GM20431 (cell line): Measurements from ENCODE around the gene SV2C.
"Not testable (repeated sequence)": the region's sequence is repeated elsewhere in the genome, so short reads cannot be mapped to it uniquely, and the experiment has no call there.

Experiments
- in situ Hi-C: fragments of 300-500 bp; cut with MseI, MboI; formaldehyde crosslinking; loops from one replicate; pipeline ENCODE4 v1.15.0; 2020; ENCODE audit warnings: low sequenced_read_pairs; ENCODE audit not compliant: unreplicated experiment

Gene SV2C

DNA sequence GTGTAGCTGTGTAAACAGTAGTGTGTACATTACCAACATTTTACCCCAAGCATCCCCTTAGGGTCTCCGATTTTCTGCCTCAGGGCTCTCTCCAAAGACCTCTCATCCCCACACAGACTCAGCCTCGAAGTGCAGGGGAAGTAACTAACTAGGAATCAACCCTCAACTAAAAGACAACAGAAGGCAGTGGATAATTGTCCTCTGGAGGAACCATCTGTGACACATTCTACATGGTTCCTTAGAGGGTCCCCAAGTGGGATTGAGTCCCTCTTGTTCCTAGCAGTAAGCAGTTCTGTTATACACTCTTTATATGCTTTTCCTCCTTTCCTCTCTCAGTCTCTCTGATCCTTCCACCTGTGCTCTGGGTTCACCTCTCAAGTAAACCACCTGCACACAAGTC lies 157.2 kb downstream of the SV2C start:
- in situ Hi-C loops, result no loop called here

DNA sequence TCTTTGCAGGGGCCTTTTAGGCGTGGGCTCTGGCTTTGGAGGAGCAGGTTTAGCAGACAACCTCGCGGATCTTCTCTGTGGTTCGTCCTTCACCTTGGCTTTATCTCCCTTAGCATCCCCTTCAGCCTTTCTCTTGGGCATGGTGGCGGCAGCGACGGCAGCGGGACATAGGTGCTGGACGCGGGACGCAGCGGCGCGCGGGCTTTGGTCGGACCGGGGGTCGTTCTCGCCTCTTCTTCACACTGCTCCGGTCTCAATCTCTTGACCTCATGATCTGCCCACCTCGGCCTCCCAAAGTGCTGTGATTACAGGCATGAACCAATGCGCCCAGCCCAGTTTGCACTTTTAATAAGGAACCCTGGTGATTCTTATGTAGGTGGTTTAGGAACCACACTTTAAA lies 159.0 kb downstream of the SV2C start:
- in situ Hi-C loops, result not testable (repeated sequence)

DNA sequence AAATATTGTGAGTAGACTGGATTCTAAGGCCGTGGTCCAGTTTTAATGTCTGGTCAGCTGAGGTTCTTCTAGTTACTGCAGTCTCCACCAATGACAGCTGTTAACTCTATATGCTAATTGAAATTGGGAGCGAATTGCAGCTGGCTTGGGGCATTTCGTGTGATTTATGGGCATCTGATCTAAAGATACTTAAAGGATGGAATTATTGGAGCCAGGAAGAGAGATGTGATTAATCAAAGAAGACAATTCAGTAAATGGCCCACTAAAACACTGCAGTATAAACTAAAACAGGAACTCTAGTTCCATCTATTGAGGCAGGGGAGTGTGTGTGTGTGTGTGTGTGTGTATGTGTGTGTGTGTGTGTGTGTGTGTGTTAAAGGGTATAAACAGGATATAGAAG lies 162.4 kb downstream of the SV2C start:
- in situ Hi-C loops, result no loop called here

DNA sequence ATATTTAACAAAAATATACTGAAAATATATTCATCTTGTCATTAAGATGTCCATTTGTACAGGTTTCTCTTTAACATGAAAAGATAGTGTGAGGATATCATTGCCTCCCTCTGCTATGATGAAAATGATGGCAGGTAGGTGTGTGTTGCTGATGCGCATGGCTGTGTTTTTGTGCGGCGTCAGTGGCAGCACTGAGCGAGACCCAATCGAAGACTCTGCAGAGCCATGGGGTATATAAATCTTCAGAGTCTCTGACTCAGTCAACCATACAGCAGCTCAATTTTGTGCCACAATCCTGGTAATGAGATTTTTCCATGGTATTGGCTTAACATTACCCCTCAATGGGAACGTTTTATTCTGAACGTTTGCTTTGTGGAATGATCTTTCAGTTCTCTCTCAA lies 166.4 kb downstream of the SV2C start:
- in situ Hi-C loops, result no loop called here

DNA sequence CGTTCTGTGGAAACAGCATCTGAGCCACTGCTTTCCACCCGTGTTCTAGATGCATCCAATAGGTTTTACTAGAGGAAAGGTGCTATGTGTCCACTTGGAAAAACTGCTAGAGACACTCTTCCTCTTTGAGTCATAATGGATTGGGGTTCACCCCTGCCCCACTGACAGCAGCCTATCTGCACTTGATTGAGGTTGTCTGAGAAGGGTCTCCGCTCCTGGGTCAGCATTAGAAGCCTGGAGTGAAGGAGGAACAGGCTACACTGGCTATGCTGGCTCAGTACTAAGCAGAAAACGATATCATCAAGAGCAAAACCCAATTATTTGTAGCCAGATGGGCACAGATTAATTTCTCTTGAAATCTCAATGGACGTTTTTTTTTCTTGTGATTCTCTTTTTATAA lies 167.3 kb downstream of the SV2C start:
- in situ Hi-C loops, result no loop called here

DNA sequence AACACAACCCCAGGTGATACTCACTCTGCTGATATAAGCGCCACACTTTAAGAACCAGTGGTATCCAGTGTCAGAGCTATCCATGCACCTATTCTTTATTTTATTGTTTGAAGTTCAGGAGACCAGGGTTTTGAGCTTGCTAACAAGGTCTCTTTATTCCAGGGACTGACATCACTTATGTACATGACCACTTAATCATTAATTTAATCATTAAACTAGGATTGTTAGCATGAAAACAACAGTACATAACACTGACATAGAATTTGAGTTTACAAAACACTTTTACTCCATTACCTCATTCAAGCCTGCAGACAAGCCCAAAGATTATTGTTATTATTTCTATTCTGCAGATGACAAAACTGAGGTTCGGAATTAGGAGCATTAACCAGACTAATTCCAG lies 168.5 kb downstream of the SV2C start:
- in situ Hi-C loops, result no loop called here

DNA sequence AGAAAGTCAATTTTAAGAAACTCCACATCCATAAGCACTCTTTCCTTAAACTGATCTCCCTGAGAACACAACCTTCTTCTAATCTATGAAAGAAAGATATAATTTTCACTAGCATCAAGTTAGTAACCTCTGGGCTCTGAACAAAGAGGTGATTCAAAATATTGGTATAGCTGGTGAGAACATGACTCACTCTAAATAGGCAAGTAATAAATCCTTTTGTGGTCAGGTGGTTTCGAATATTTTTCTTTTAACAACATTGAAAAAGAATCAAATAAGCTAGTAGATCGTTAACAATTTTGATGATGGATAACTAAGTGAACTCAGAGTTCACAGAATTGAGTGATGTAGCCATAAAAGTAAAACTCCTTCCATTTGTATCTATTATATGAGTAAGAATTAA lies 169.3 kb downstream of the SV2C start:
- in situ Hi-C loops, result no loop called here

DNA sequence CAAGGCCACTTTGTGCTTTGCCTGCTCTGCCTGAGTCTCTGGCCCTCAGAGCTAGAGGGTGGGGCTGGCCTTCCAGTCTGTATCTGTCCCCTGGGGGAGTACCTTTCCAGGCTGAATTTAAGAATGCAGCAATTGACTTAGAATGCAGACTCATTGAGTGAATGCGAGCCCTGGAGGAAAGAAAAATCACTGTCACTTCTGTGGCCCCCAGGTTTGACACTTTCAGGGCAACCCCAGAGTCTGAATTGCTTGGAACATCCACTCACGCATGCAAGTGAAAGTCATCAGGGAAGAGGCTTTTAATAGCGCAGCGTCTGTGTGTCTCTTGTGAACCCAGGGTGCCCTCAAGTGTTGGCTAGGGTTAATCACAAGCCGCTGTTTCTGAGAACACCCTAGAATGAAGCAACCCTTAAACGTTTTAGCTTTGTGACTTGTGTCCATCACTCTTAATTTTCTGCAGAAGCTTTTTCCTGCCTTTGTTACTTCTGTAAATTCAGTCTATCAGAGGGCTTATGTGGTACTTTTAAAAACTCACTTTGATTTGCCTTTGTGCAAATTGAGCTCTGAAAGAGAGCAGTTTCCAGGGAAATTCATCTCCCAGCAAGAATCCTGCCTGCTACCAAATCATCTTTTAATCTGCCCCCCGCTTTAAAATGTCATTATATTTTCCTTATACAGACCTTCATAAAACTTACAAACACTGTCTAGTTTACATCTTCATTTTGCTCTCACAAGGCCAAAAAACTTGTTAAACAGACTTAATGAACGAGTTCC lies 173.1 kb downstream of the SV2C start:
- in situ Hi-C loops, result no loop called here

DNA sequence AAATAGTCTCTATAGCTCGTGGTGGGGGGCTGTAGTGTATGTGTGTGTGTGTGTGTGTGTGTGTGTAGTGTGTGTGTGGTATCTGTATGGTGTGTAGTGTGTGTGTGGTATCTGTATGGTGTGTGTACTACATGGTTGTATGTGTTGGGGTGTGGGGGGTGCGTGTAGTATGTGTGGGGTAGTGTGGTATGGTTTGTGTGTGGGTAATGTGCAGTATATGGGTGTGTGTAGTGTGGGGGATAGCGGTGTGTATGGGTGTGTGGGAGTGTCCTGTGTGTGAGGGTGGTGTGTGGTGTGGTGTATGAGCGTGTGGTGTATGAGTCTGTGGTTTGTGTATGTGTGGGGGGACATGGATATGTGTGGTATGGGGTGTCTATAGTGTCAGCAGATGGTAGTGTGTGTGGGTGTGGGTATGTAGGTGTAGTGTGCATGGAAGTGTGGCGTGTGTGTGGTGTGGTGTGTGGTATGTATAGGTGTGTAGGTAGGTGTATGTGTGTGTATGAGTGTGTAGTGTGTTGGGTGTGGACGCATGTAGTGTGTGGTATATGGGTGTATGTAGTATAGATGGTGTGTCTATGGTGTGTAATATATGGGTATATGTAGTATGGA lies 174.1 kb downstream of the SV2C start:
- in situ Hi-C loops, result no loop called here

DNA sequence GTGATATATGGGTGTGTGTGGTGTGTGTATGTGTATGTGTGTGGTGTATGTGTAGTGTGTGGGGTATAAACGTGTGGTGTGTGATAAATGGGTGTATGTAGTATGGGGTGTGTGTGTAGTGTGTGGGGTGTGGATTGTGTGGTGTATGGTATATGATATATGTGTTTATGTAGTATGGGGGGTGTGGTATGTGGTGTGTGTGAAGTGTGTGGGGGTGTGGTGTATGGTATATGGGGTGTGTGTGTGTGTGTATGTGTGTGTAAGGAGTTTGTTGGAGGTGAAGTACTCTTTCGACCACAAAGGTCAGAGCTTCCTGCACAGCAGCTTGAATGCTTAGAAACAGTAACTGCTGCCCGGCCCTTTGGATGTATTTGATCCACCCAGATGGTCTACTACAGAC lies 174.7 kb downstream of the SV2C start:
- in situ Hi-C loops, result no loop called here

DNA sequence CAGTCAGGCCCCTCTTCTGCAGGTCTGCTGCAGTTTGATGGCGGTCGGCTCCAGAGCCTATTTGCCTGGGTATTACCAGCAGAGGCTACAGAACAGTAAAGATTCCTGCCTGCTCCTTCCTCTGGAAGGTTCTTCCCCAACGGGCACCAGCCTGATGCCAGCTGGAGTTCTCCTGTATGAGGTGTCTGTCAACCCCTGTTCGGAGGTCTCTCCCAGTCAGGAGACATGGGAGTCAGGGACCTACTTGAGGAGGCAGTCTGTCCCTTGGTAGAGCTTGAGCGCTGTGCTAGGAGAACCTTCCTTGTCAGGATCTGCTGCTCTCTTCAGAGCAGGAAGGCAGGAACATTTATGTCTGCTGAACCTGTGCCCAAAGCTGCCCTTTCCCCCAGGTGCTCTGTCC lies 181.5 kb downstream of the SV2C start:
- in situ Hi-C loops, result no loop called here

DNA sequence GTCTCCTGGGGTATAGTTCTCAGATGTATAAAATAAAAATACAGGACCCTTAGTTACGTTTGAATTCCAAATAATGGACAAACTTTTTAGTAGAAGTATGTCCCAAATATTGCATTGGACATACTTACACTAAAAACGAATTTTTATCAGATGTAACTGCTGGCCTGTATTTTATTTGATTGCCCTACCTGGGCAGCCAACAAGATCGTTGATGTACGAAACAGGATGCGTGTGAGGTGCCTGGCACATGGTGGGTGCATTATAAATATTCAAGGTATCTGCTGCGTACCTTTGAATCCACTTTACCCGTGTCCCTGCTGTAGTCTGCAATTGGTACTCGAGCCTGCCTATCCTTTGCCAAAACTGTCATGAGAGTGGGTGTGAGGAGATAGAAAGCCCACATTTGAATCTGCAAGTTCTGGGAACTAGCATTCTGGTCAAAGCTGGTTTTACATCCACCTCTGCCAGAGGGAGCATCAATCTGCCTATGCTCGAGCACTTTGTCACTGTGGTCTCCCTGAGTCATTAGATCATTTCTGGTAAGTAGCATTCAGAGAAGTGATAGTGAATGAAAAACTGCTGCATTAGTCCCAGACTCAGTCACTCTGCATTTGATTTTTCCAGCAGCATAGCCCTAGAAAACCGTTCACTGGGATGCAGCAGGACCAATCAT lies 186.2 kb downstream of the SV2C start:
- in situ Hi-C loops, result no loop called here

DNA sequence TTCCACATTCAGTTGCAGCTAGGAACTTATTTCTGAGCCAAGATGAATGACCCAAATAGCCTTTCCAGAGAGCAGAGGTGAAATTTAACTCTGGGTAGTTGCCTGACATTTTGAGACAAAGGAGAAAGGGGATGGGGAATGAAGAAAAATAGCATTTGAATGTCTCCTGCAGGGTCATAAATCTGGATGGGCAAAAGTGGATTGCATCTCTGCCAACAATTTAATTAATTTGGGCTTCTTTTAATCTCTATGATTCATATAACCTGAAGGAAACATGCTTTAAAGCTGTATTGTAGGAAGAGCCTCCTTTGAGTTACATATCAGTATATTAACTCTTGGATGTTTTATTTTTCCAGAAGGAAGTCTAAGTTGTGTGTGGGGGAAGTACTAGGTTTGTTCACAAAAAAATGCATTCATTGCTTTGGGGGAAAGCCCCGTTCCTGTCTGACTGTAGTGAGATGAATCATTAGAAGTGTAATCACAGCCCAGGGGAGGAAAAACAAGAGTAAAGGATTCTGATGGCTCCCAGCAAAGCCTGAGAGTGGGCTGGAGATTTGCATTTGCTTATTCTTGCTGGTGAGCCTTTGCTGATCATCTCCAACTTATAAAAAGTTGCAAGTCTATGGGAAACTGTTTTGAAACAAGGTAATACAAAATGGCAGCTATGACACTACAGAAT lies 186.9 kb downstream of the SV2C start:
- in situ Hi-C loops, result no loop called here

DNA sequence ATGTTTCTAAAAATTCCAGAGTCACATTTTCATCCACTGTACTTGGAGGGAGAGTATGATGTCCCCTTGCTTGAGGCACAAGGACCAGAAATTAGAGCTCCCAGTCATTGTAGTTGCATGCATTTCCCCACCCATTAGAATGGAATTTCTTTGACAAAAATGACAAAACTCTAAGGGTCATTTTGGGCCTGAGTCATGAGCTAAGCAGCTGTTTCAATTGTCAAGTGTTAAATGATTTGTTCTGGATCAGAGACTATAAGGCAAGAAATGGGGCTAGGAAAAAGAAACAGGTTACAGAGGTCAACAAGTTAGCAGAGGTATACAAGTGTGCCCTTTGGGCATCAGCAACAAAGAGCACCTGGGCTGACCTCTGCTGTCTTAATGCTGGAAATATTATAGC lies 188.7 kb downstream of the SV2C start:
- in situ Hi-C loops, result no loop called here

DNA sequence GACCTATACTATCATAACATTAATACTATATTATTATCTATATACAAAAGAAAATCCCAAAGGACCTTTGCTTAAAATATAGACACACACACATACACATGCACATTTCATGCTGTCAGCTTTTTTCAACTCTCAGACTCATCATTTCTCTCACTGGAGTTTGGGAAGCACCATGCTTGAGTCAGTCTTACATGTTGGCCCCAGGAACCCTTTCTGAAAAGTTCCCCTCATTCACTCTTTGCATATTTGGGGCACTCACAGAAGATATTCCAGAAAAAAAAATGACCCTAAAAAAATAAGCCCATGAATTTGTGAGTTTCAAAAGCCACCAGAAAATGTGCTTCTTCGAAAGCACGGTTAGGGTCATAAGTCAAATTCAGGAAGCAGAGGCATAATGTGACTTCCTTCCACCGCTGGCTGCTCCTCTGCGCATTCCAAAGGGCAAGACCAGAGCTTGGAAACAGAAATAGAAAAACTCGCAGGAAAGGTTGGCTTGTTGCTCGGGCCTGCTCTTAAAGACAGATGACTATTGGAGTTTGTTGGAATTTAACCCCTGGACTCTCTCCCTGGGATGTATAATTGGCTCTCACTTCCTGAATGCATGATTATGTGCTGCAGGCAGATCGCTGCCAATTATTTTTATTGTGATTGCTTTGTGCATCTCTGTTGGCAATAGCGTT lies 190.2 kb downstream of the SV2C start:
- in situ Hi-C loops, result no loop called here

DNA sequence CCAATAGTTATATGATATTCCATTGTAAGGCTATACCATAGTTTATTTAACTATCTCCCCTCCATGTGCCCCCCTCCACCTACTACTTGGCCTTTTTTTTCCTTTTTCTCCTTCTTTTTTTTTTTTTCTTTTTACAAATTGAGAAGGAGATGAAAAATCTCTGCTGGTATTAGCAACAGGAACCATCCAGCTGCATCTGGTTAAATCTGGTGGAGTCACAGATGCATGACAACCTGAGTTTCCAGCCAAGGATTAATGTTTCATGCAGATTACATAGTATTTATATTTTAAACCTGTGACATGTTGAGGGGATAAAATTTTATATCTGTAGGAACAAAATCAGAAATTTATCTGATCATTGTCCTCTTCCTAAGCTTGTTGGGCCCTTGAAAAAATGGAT lies 191.4 kb downstream of the SV2C start:
- in situ Hi-C loops, result no loop called here

DNA sequence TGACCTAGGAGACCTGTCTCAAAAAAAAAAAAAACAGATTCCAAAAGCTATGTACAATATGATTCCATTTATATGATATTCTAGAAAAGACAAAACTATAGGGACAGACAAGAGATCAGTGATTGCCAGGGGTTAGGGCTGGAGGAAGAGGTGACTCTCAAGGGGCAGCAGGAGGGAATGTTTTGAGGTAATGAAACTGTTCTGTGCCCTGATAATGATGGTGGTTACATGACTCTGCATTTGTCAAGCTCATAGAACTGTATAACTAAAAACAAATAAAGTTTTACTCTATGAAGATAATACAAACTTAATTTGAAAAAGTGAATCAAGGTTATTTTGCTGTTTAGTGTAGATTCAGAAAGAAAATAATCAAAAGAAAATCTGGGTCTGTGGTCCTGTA lies 194.6 kb downstream of the SV2C start:
- in situ Hi-C loops, result no loop called here

DNA sequence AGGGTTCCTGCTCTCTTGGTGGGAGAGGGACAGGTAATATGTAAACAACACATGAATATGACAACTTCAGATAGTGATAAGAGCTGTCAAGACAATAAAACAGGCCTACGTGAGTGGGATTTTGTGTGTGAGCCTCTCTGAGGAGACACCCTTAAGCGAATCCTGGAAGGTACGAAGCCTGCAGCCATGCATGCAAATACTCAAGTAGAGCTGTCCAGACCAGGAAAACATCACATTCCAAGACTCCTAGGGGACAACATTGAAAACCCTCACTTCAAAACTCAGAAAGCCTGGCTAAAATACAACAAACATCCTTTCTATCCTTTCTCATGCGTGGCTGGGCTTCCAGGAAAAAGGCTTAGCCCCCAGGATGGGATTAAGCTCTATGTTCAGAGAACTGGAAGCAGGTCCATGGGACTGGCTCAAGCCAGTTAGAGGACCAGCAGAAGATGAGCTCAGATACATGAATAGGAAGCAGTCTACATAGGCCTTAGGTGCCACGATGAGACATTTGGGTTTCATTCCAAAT lies 195.1 kb downstream of the SV2C start:
- in situ Hi-C loops, result no loop called here

DNA sequence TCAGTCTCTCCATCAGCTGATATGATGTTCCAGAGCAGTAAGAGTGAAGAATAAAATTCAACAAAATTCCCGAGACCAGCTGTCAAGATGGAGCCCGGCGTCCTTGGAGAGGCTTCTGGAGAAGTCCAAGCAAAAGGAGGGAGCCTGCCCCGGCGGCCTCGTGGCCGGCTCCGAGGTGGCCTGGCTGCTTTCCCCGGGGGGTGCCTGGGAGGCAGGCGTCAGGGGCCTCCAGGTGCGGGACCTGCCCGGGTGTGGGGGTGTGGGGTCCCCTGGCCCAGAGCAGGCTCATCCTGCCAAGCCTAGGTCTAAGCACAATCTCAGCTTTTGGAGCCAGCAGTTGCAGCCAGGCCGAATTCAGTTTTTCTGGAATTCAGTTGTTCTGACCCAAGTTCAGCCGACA lies 197.3 kb downstream of the SV2C start:
- in situ Hi-C loops, result no loop called here

DNA sequence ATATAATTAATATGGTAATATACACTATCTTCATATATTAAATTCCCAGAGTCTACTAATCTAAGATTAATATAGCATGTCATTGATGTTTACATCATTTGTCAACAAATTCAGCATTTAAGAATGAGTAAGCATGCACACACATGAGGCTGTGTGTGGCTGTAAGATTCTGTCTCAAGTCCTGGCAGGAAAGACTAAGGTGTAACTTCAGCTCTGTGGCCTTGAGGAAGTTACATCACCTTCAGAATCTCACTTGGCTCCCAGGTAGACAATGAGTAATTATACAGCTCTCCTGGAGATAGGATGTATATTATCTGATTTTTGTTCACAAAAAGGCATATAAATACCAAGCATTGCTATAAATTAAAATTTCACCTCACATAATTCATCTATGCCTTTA lies 200.5 kb downstream of the SV2C start:
- in situ Hi-C loops, result no loop called here
